T-helper 2 cell (primary cell): Measurements from ENCODE around the gene FEM1B.

Source experiments
- DNase-seq, 5 experiments: peaks; one replicate each; pipeline versions ENCODE4 v3.0.0 to v3.0.0-alpha.2; 2012 to 2022

Gene FEM1B

GRCh38 chr15:68259883-68260282 lies 17.7 kb upstream of the FEM1B start:
- DNase-seq: no peak

GRCh38 chr15:68261241-68261640 lies 16.3 kb upstream of the FEM1B start:
- no peak for DNase-seq

GRCh38 chr15:68261980-68262379 lies 15.6 kb upstream of the FEM1B start:
- no peak for DNase-seq

GRCh38 chr15:68262514-68263356 lies 14.8 kb upstream of the FEM1B start:
- DNase-seq: no peak

- DNase-seq: no peak
Measured at GRCh38 chr15:68264282-68264681, 13.3 kb upstream of the FEM1B start.

GRCh38 chr15:68265081-68265480 lies 12.5 kb upstream of the FEM1B start:
- no peak for DNase-seq

- no peak for DNase-seq
Measured at GRCh38 chr15:68265674-68266073, 11.9 kb upstream of the FEM1B start.

- no peak for DNase-seq
Measured at GRCh38 chr15:68268405-68268804, 9.1 kb upstream of the FEM1B start.

GRCh38 chr15:68271854-68272471 lies 5.6 kb upstream of the FEM1B start:
- no peak for DNase-seq

- no peak for DNase-seq
Measured at GRCh38 chr15:68272721-68273271, 4.7 kb upstream of the FEM1B start.

GRCh38 chr15:68274201-68274848 lies 3.2 kb upstream of the FEM1B start:
- DNase-seq: no peak

GRCh38 chr15:68275165-68275746 lies 2.3 kb upstream of the FEM1B start:
- no peak for DNase-seq

GRCh38 chr15:68276668-68277067 lies 877 bp upstream of the FEM1B start:
- no peak for DNase-seq

- DNase-seq: peak in 1 of 5 experiments; percentile 8
Measured at GRCh38 chr15:68277131-68277602, 378 bp upstream of the FEM1B start.

- DNase-seq: peak in 2 of 5 experiments; percentile 65 to 72
Measured at GRCh38 chr15:68278345-68278594, 725 bp downstream of the FEM1B start.

- DNase-seq: peak in 1 of 5 experiments; percentile 49
Measured at GRCh38 chr15:68278595-68279405, 1.3 kb downstream of the FEM1B start.

GRCh38 chr15:68279779-68280753 lies 2.5 kb downstream of the FEM1B start:
- no peak for DNase-seq

- no peak for DNase-seq
Measured at GRCh38 chr15:68281008-68281407, 3.5 kb downstream of the FEM1B start.

- no peak for DNase-seq
Measured at GRCh38 chr15:68283401-68283800, 5.9 kb downstream of the FEM1B start.

- no peak for DNase-seq
Measured at GRCh38 chr15:68284616-68285258, 7.2 kb downstream of the FEM1B start.
